Keratinocyte (primary cell): ENCODE data around the gene APBB2. TPM values are rescaled to one million over a fixed set of nuclear protein-coding genes. Genes with fewer than 3 reads are reported as not detected.

Experiments
- DNase-seq: peaks from one replicate; pipeline ENCODE4 v3.0.0-alpha.2; 2011; ENCODE audit warnings: low read depth, missing footprints, low spot score
- FAIRE-seq: peaks from 2 replicates; lab custom pipeline; 2011; peaks lifted over from hg19 to GRCh38; lab: Jason Lieb, UNC
- H2AFZ ChIP-seq: 2 replicates; pipeline ENCODE4 v1.6.0; 2012; ENCODE audit warnings: low read length, control low read depth, inconsistent platforms; ENCODE audit not compliant: control insufficient read depth
- H3K27ac ChIP-seq: 2 replicates; pipeline ENCODE4 v1.5.1; 2011; ENCODE audit warnings: low read length; ENCODE audit not compliant: control insufficient read depth, insufficient read depth
- H3K27me3 ChIP-seq: 3 replicates; pipeline ENCODE4 v1.6.0; 2011; ENCODE audit warnings: low read length; ENCODE audit not compliant: control insufficient read depth, insufficient read depth; ENCODE audit errors: extremely low read depth
- H3K36me3 ChIP-seq, 2 experiments: 2 replicates in 1 of 2; 3 replicates in 1 of 2; pipeline ENCODE4 v1.5.1; 2011; ENCODE audit warnings: low read length in 2 of 2, mild to moderate bottlenecking in 1 of 2; ENCODE audit not compliant: control insufficient read depth in 2 of 2, insufficient read depth in 2 of 2; ENCODE audit errors: extremely low read depth in 1 of 2
- H3K4me1 ChIP-seq: 3 replicates; pipeline ENCODE4 v1.5.1; 2011; ENCODE audit warnings: low read length; ENCODE audit not compliant: control insufficient read depth, insufficient read depth; ENCODE audit errors: extremely low read depth
- H3K4me2 ChIP-seq: 3 replicates; pipeline ENCODE4 v1.6.0; 2011; ENCODE audit warnings: low read depth, low read length; ENCODE audit not compliant: control insufficient read depth, insufficient read depth; ENCODE audit errors: extremely low read depth
- H3K4me3 ChIP-seq, 3 experiments: fragments of 200-600 bp in 1 of 3; sonication (generic) in 1 of 3; 2 replicates in 2 of 3; 3 replicates in 1 of 3; pipeline ENCODE4 v1.5.1; 2011 to 2016; ENCODE audit warnings: low read length in 3 of 3, mild to moderate bottlenecking in 3 of 3, control low read depth in 2 of 3, inconsistent platforms in 1 of 3, low read depth in 1 of 3, mixed read lengths in 1 of 3, mixed run types in 1 of 3, moderate library complexity in 1 of 3; ENCODE audit not compliant: control insufficient read depth in 2 of 3, insufficient read depth in 2 of 3; ENCODE audit errors: extremely low read depth in 1 of 3
- H3K79me2 ChIP-seq: 2 replicates; pipeline ENCODE4 v1.6.0; 2012; ENCODE audit warnings: low read length; ENCODE audit not compliant: control insufficient read depth, insufficient read depth
- H3K9ac ChIP-seq: 3 replicates; pipeline ENCODE4 v1.6.0; 2011; ENCODE audit warnings: low read length; ENCODE audit not compliant: control insufficient read depth, insufficient read depth; ENCODE audit errors: extremely low read depth
- H3K9me1 ChIP-seq: 3 replicates; pipeline ENCODE4 v1.6.0; 2011; ENCODE audit warnings: low read length; ENCODE audit not compliant: control insufficient read depth, insufficient read depth; ENCODE audit errors: extremely low read depth
- H3K9me3 ChIP-seq: 2 replicates; pipeline ENCODE4 v1.5.1; 2012; ENCODE audit warnings: low read depth, low read length; ENCODE audit not compliant: control insufficient read depth
- H4K20me1 ChIP-seq: 3 replicates; pipeline ENCODE4 v1.6.0; 2011; ENCODE audit warnings: low read length; ENCODE audit not compliant: control insufficient read depth, insufficient read depth; ENCODE audit errors: extremely low read depth
- EZH2 ChIP-seq: IDR thresholded peaks from one replicate; pipeline ENCODE4 v1.6.1; 2012; ENCODE audit warnings: inconsistent platforms, mild to moderate bottlenecking, low read length, moderate library complexity
- dilution Hi-C: fragments of 300-500 bp; cut with MboI; formaldehyde crosslinking; loops from one replicate; pipeline ENCODE4 v1.7.0; 2020; ENCODE audit warnings: low sequenced_read_pairs; ENCODE audit not compliant: extremely low pct_ligation_motif_present
- polyA plus RNA-seq, 5 experiments: library from polyadenylated mRNA; depleted of rRNA in 3 of 5; stranded (reverse) in 3 of 5; stranded (forward) in 1 of 5; unstranded in 1 of 5; fragments of >200 nt; gene quantifications; 1 replicate in 1 of 5; 2 replicates in 3 of 5; 3 replicates in 1 of 5; pipeline versions ENCODE4 v1.2.1 to v1.2.3, GENCODE V29; 2011 to 2012; ENCODE audit warnings: missing spikeins in 2 of 5, low read depth in 1 of 5, low replicate concordance in 1 of 5
- TF ChIP-seq, protein P1 (sequence below), 3 experiments: IDR thresholded peaks in 1 of 3; conservative IDR thresholded peaks in 1 of 3; optimal IDR thresholded peaks in 1 of 3; 2 replicates in 2 of 3; 3 replicates in 1 of 3; pipeline versions ENCODE3 to v1.5.1; 2011; ENCODE audit warnings: low read length in 3 of 3, mild to moderate bottlenecking in 3 of 3, moderate library complexity in 2 of 3, control low read depth in 1 of 3, inconsistent platforms in 1 of 3; ENCODE audit not compliant: insufficient read depth in 2 of 3; ENCODE audit errors: extremely low read depth in 1 of 3

Gene APBB2
- polyA plus RNA-seq, 1 donor (not counting 4 experiments of a cell fraction or from before 2014, with no cell fraction given): 57.3 TPM

DNA sequence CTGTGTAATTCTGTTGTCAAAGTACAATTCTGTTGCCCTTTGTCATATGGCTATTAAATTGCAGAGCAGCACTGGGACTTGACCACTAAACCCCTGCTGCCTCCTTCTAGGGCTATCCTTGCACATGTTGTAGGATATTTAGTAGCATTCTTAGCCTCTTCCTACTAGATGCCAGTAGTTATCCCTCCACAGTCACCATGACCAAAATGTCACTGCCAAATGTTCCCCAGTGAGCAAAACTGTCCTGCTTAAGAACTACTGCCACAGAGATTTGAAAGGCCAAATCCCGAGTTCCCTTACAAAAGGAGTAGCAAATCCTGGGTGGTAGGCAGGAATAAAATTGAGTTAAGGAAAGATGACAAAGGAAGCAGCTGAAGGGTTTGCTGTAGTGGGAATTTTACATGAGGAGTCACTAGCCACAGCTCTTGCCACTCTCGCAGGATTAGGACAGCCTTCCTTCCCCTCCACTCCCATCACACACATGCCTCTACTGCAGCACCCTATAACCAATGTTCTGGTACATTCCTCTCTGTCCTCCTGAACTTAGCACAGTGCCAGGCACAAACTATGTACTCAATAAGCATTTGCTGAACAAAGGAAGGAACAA is 8.4 kb downstream of the APBB2 start:
- H3K36me3 ChIP-seq: peaks cover 3 to 9% of the 10 kb centered on the region in 2 experiments
- dilution Hi-C loops: no loop called here
- no peak for TF ChIP-seq EZH2
- TF ChIP-seq, protein P1, sequence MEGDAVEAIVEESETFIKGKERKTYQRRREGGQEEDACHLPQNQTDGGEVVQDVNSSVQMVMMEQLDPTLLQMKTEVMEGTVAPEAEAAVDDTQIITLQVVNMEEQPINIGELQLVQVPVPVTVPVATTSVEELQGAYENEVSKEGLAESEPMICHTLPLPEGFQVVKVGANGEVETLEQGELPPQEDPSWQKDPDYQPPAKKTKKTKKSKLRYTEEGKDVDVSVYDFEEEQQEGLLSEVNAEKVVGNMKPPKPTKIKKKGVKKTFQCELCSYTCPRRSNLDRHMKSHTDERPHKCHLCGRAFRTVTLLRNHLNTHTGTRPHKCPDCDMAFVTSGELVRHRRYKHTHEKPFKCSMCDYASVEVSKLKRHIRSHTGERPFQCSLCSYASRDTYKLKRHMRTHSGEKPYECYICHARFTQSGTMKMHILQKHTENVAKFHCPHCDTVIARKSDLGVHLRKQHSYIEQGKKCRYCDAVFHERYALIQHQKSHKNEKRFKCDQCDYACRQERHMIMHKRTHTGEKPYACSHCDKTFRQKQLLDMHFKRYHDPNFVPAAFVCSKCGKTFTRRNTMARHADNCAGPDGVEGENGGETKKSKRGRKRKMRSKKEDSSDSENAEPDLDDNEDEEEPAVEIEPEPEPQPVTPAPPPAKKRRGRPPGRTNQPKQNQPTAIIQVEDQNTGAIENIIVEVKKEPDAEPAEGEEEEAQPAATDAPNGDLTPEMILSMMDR (optimal IDR thresholded peaks at IDR 0.05 in 1 of 3, IDR thresholded peaks at IDR 0.05 in 1 of 3, conservative IDR thresholded peaks at IDR 0.05 in 1 of 3; ENCODE audit: extremely low read depth in 1 of 3, insufficient read depth in 2 of 3, low read length in 3 of 3): no peak
- H3K9me1 ChIP-seq: peaks cover 2% of the 10 kb centered on the region
- H2AFZ ChIP-seq: no peak overlapping the region
- no peaks in the 10 kb centered on the region for H3K27me3 ChIP-seq
- H3K9ac ChIP-seq: no peak overlapping the region
- FAIRE-seq (no peak), DNase-seq (no peak)
- no peak overlapping the region for H3K4me2 ChIP-seq
- no peak overlapping the region for H3K4me3 ChIP-seq
- H3K4me1 ChIP-seq: peaks cover 23% of the 10 kb centered on the region
- no peaks in the 10 kb centered on the region for H4K20me1 ChIP-seq
- no peaks in the 10 kb centered on the region for H3K9me3 ChIP-seq
- H3K79me2 ChIP-seq: peaks cover 99% of the 10 kb centered on the region
- H3K27ac ChIP-seq: no peak overlapping the region

DNA sequence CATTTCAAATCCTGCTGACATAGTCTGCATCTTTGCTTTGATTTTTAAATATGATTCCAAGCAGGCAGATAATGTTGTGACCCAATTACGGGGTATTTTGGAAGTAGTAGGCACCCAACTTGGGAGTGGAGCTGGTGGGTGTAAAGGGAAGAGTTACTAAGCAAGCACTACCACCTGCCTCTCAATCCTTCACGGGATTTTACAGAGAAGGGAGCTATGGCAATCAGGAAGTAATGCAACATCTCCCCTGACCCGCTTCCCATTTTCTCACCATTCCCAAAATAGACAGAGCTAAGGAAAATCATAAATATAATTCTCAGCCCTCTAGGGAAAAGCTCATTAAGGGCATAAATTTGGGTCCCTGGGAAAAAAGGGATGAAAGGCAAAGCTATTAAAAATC is 9.2 kb downstream of the APBB2 start:
- dilution Hi-C loops: no loop called here
- peaks cover 100% of the 10 kb centered on the region for H3K79me2 ChIP-seq
- H2AFZ ChIP-seq: no peak overlapping the region
- H3K27me3 ChIP-seq: no peaks in the 10 kb centered on the region
- H3K9me3 ChIP-seq: no peaks in the 10 kb centered on the region
- peaks cover 3 to 9% of the 10 kb centered on the region in 2 experiments for H3K36me3 ChIP-seq
- no peaks in the 10 kb centered on the region for H4K20me1 ChIP-seq
- FAIRE-seq: no peak
- no peak overlapping the region for H3K27ac ChIP-seq
- H3K9ac ChIP-seq: no peak overlapping the region
- H3K4me1 ChIP-seq: peaks cover 29% of the 10 kb centered on the region
- no peak for DNase-seq
- peaks cover 2% of the 10 kb centered on the region for H3K9me1 ChIP-seq
- H3K4me2 ChIP-seq: peak overlapping the region; percentile 36
- TF ChIP-seq, protein P1 (optimal IDR thresholded peaks at IDR 0.05 in 1 of 3, IDR thresholded peaks at IDR 0.05 in 1 of 3, conservative IDR thresholded peaks at IDR 0.05 in 1 of 3; ENCODE audit: extremely low read depth in 1 of 3, insufficient read depth in 2 of 3, low read length in 3 of 3): no peak
- no peak for TF ChIP-seq EZH2
- H3K4me3 ChIP-seq: no peak overlapping the region
